PC-9 (cell line): ENCODE measurements around the gene RNF223. TPM values are rescaled to one million over a fixed set of nuclear protein-coding genes. Genes with fewer than 3 reads are reported as not detected.
A peak's percentile ranks its signal among the peaks of the same experiment; 100 is the strongest.

ENCODE experiments used
- BruUV-seq: library from RNA; stranded (reverse); fragments of 400-500 nt; replicated peaks from 2 replicates; lab custom pipeline; 2021; lab: Mats Ljungman, UMichigan
- CTCF ChIA-PET: fragments of 300-600 bp; sonication (Branson Sonifier 250); formaldehyde crosslinking; loops from one replicate; lab custom pipeline; 2022; ENCODE audit warnings: antibody characterized with exemption; lab: Charles Lee
- POLR2A ChIA-PET: fragments of 300-600 bp; sonication (Branson Sonifier 250); formaldehyde crosslinking; loops from one replicate; lab custom pipeline; 2022; ENCODE audit warnings: antibody characterized with exemption; ENCODE audit not compliant: unreplicated experiment; lab: Charles Lee
- DNase-seq, 2 experiments: peaks; one replicate each; pipeline versions ENCODE4 v3.0.0 to v3.0.0-alpha.2; 2015 to 2022; ENCODE audit warnings: mixed read lengths in 1 of 2
- H2AFZ ChIP-seq: fragments of 200-600 bp; sonication (generic); 2 replicates; pipeline ENCODE4 v1.8.1; 2017; ENCODE audit warnings: antibody characterized with exemption
- H3F3A ChIP-seq: fragments of 200-600 bp; sonication (generic); 2 replicates; pipeline ENCODE4 v1.8.1; 2017; ENCODE audit warnings: antibody characterized with exemption, mild to moderate bottlenecking, low read depth; ENCODE audit not compliant: insufficient read depth
- H3K27ac ChIP-seq: fragments of 200-600 bp; sonication (generic); 2 replicates; pipeline ENCODE4 v1.6.1; 2016; ENCODE audit warnings: mixed run types
- H3K27me3 ChIP-seq: fragments of 200-600 bp; sonication (generic); 2 replicates; pipeline ENCODE4 v1.6.1; 2016; ENCODE audit warnings: low read depth, mixed run types; ENCODE audit not compliant: insufficient read depth
- H3K36me3 ChIP-seq: fragments of 200-600 bp; sonication (generic); 2 replicates; pipeline ENCODE4 v1.6.1; 2016; ENCODE audit warnings: low read depth, mixed run types
- H3K4me1 ChIP-seq: fragments of 200-600 bp; sonication (generic); replicated peaks from 2 replicates; pipeline ENCODE4 v1.6.1; 2016; ENCODE audit warnings: mixed run types; ENCODE audit not compliant: insufficient read depth
- H3K4me2 ChIP-seq: fragments of 200-600 bp; sonication (generic); 2 replicates; pipeline ENCODE4 v1.6.1; 2017; ENCODE audit warnings: mixed run types
- H3K4me3 ChIP-seq: fragments of 200-600 bp; sonication (generic); 2 replicates; pipeline ENCODE4 v1.6.1; 2016; ENCODE audit warnings: mixed run types
- H3K79me2 ChIP-seq: fragments of 200-600 bp; sonication (generic); 2 replicates; pipeline ENCODE4 v1.6.1; 2017; ENCODE audit warnings: low read depth, mixed run types
- H3K9me2 ChIP-seq: fragments of 200-600 bp; sonication (generic); 2 replicates; pipeline ENCODE4 v1.8.1; 2017; ENCODE audit warnings: mild to moderate bottlenecking; ENCODE audit not compliant: insufficient read depth
- H3K9me3 ChIP-seq: fragments of 200-600 bp; sonication (generic); 2 replicates; pipeline ENCODE4 v1.8.1; 2016; ENCODE audit warnings: low read depth; ENCODE audit not compliant: insufficient read depth
- H4K20me1 ChIP-seq: fragments of 200-600 bp; sonication (generic); 2 replicates; pipeline ENCODE4 v1.8.1; 2017; ENCODE audit not compliant: insufficient read depth
- CTCF ChIP-seq: fragments of 200-600 bp; sonication (generic); conservative IDR thresholded peaks from 2 replicates; pipeline ENCODE4 v1.6.1; 2017; ENCODE audit warnings: mixed run types, antibody characterized with exemption, mild to moderate bottlenecking, moderate library complexity
- EZH2 ChIP-seq: fragments of 200-600 bp; sonication (generic); IDR thresholded peaks from 2 replicates; pipeline ENCODE4 v1.8.0; 2017; ENCODE audit warnings: antibody characterized with exemption, low read depth
- intact Hi-C: fragments of 100-400 bp; cut with micrococcal nuclease; formaldehyde crosslinking; loops from one replicate; pipeline ENCODE4 v1.10.0; 2022; ENCODE audit not compliant: unreplicated experiment
- total RNA-seq: library from RNA; stranded (reverse); gene quantifications from 2 replicates; pipeline ENCODE4 v1.2.3, GENCODE V29; 2021

The RNF223 gene
- total RNA-seq, 1 experiment from 2014 or later: 3.6 TPM

GRCh38 chr1:1059494-1060280 lies 14.4 kb downstream of the RNF223 start:
- H2AFZ ChIP-seq: peak overlapping the region; percentile 82
- no peaks in the 10 kb centered on the region; the same call in 1 of the 2 replicates for H4K20me1 ChIP-seq
- H3K4me2 ChIP-seq: peak overlapping the region; percentile 96
- intact Hi-C loops: no loop called here
- H3K9me3 ChIP-seq: no peaks in the 10 kb centered on the region
- H3K27me3 ChIP-seq: no peaks in the 10 kb centered on the region
- peak overlapping the region; percentile 79 for H3K4me3 ChIP-seq
- ChIA-PET CTCF (no interaction called here), POLR2A (no interaction called here)
- DNase-seq: peak; percentile 72 to 91
- H3K36me3 ChIP-seq: no peaks in the 10 kb centered on the region
- peaks cover 35% of the 10 kb centered on the region for H3F3A ChIP-seq
- no peaks in the 10 kb centered on the region for H3K79me2 ChIP-seq
- peaks cover 37% of the 10 kb centered on the region for H3K4me1 ChIP-seq
- H3K27ac ChIP-seq: no peak overlapping the region
- no peaks in the 10 kb centered on the region for H3K9me2 ChIP-seq
- no peak for TF ChIP-seq CTCF
- no peak for TF ChIP-seq EZH2
- TSS peak; percentile 46 for BruUV-seq

- POLR2A ChIA-PET: no interaction called here
- DNase-seq: peak in 1 of 2 experiments; percentile 34
- peaks cover 29% of the 10 kb centered on the region; the same call in 1 of the 2 replicates for H3F3A ChIP-seq
Measured at GRCh38 chr1:1058921-1059493, 15.1 kb downstream of the RNF223 start.

More at GRCh38 chr1:1058921-1059493, 15.1 kb downstream of the RNF223 start:
- Histone ChIP-seq H3K36me3 (no peaks in the 10 kb centered on the region), H3K4me3 (peak overlapping the region; percentile 79), H3K27ac (no peak overlapping the region), H2AFZ (peak overlapping the region; percentile 82), H3K79me2 (no peaks in the 10 kb centered on the region), H3K9me2 (no peaks in the 10 kb centered on the region), H3K9me3 (no peaks in the 10 kb centered on the region), H3K27me3 (no peaks in the 10 kb centered on the region), H3K4me2 (peak overlapping the region; percentile 96), H4K20me1 (no peaks in the 10 kb centered on the region; the same call in 1 of the 2 replicates), H3K4me1 (peaks cover 33% of the 10 kb centered on the region)
- CTCF ChIA-PET: interaction anchor here (0.6 to 0.7 kb wide), 2 partner anchors 21 to 45 kb away, joined by 3 to 4 read pairs; no protein-coding TSS in a partner anchor
- intact Hi-C loops: no loop called here
- BruUV-seq: no TSS peak
- no peak for TF ChIP-seq EZH2
- no peak; the same call in 1 of the 2 replicates for TF ChIP-seq CTCF
